ENCODE results near the gene POLR1C.

Gene POLR1C

GRCh38 chr6:43492673-43493072, 24.2 kb upstream of the POLR1C start:
- Histone ChIP-seq H3K79me2 (ENCODE audit: insufficient read depth, low read length) (no peaks in the 10 kb centered on the region; the same call in 1 of the 2 replicates), H3K9me2 (replicated peaks; ENCODE audit: insufficient read depth, low read length) (no peaks in the 10 kb centered on the region), H3K4me2 (ENCODE audit: low read depth, low read length, poor library complexity, severe bottlenecking) (no peak overlapping the region), H2AFZ (ENCODE audit: low read depth, low read length, severe bottlenecking) (no peak overlapping the region), H3K4me3 (ENCODE audit: insufficient read depth, low read length, poor library complexity, severe bottlenecking) (no peak overlapping the region), H3K9ac (ENCODE audit: low read length) (no peak overlapping the region), H3F3A (ENCODE audit: insufficient read depth) (no peaks in the 10 kb centered on the region), H3K36me3 (ENCODE audit: low read length) (no peaks in the 10 kb centered on the region), H4K20me1 (ENCODE audit: low read depth, low read length) (no peaks in the 10 kb centered on the region), H3K27ac (ENCODE audit: low read depth, low read length) (no peak overlapping the region), H3K9me3 (ENCODE audit: insufficient read depth, low read length) (no peaks in the 10 kb centered on the region), H3K27me3 (ENCODE audit: low read length) (no peaks in the 10 kb centered on the region)
- TF ChIP-seq CTCF (IDR thresholded peaks at IDR 0.05; ENCODE audit: insufficient read depth, low read length, poor library complexity, severe bottlenecking) = no peak
- no peak for TF ChIP-seq EZH2phosphoT487 (conservative IDR thresholded peaks at IDR 0.05; ENCODE audit: low read length)

GRCh38 chr6:43493230-43493629, 23.7 kb upstream of the POLR1C start:
- TF ChIP-seq CTCF (IDR thresholded peaks at IDR 0.05; ENCODE audit: insufficient read depth, low read length, poor library complexity, severe bottlenecking) (no peak), EZH2phosphoT487 (conservative IDR thresholded peaks at IDR 0.05; ENCODE audit: low read length) (no peak)
- no peaks in the 10 kb centered on the region for H3K9me3 ChIP-seq (ENCODE audit: insufficient read depth, low read length)
- no peak overlapping the region for H3K27ac ChIP-seq (ENCODE audit: low read depth, low read length)
- no peaks in the 10 kb centered on the region for H4K20me1 ChIP-seq (ENCODE audit: low read depth, low read length)
- no peaks in the 10 kb centered on the region for H3K27me3 ChIP-seq (ENCODE audit: low read length)
- no peaks in the 10 kb centered on the region for H3F3A ChIP-seq (ENCODE audit: insufficient read depth)
- no peak overlapping the region for H3K4me3 ChIP-seq (ENCODE audit: insufficient read depth, low read length, poor library complexity, severe bottlenecking)
- no peak overlapping the region for H3K9ac ChIP-seq (ENCODE audit: low read length)
- H3K9me2 ChIP-seq (replicated peaks; ENCODE audit: insufficient read depth, low read length) = no peaks in the 10 kb centered on the region
- no peaks in the 10 kb centered on the region for H3K36me3 ChIP-seq (ENCODE audit: low read length)
- no peak overlapping the region for H3K4me2 ChIP-seq (ENCODE audit: low read depth, low read length, poor library complexity, severe bottlenecking)
- no peaks in the 10 kb centered on the region; the same call in 1 of the 2 replicates for H3K79me2 ChIP-seq (ENCODE audit: insufficient read depth, low read length)
- H2AFZ ChIP-seq (ENCODE audit: low read depth, low read length, severe bottlenecking) = no peak overlapping the region

- no peak overlapping the region for H3K9ac ChIP-seq (ENCODE audit: low read length)
- H3K9me2 ChIP-seq (replicated peaks; ENCODE audit: insufficient read depth, low read length) = no peaks in the 10 kb centered on the region
- H3K9me3 ChIP-seq (ENCODE audit: insufficient read depth, low read length) = no peaks in the 10 kb centered on the region
- H2AFZ ChIP-seq (ENCODE audit: low read depth, low read length, severe bottlenecking) = no peak overlapping the region
- H3K27ac ChIP-seq (ENCODE audit: low read depth, low read length) = no peak overlapping the region
- no peaks in the 10 kb centered on the region for H3F3A ChIP-seq (ENCODE audit: insufficient read depth)
- no peak overlapping the region for H3K4me2 ChIP-seq (ENCODE audit: low read depth, low read length, poor library complexity, severe bottlenecking)
- H3K27me3 ChIP-seq (ENCODE audit: low read length) = no peaks in the 10 kb centered on the region
- H3K4me3 ChIP-seq (ENCODE audit: insufficient read depth, low read length, poor library complexity, severe bottlenecking) = no peak overlapping the region
- H3K79me2 ChIP-seq (ENCODE audit: insufficient read depth, low read length) = no peaks in the 10 kb centered on the region
- TF ChIP-seq EZH2phosphoT487 (conservative IDR thresholded peaks at IDR 0.05; ENCODE audit: low read length) = no peak
- TF ChIP-seq CTCF (IDR thresholded peaks at IDR 0.05; ENCODE audit: insufficient read depth, low read length, poor library complexity, severe bottlenecking) = no peak
- H4K20me1 ChIP-seq (ENCODE audit: low read depth, low read length) = no peaks in the 10 kb centered on the region
- no peaks in the 10 kb centered on the region for H3K36me3 ChIP-seq (ENCODE audit: low read length)
Observed at GRCh38 chr6:43493833-43494232, 23.1 kb upstream of the POLR1C start.
